Omental fat pad (tissue), 4 donors: ENCODE data around the gene FLT3. TPM values are rescaled to one million over a fixed set of nuclear protein-coding genes. Genes with fewer than 3 reads are reported as not detected.

Source experiments
- ATAC-seq: fragments of 150-250 bp; one replicate; pipeline ENCODE4 v1.9.1; 2016; ENCODE audit warnings: mild to moderate bottlenecking, moderate library complexity; ENCODE audit not compliant: low FRiP score
- DNase-seq: peaks from one replicate; pipeline ENCODE4 v3.0.0-alpha.2; 2019; ENCODE audit warnings: low spot score
- CTCF ChIP-seq, 3 donors: fragments of 450-650 bp; IDR thresholded peaks; one replicate each; pipeline ENCODE4 v1.5.1; 2016 to 2017; ENCODE audit warnings: antibody characterized with exemption in 3 of 3, mild to moderate bottlenecking in 3 of 3, moderate library complexity in 2 of 3
- total RNA-seq, 4 donors: library from RNA; depleted of rRNA; stranded (reverse); fragments of >200 nt; gene quantifications; one replicate each; pipeline ENCODE4 v1.1.0, GENCODE V29; 2016

FLT3 gene
- total RNA-seq, 4 donors from 2014 or later, result 0.37 to 6.5 (median 1.1) TPM

GRCh38 chr13:27969866-27970229 is 130.5 kb downstream of the FLT3 start:
- TF ChIP-seq CTCF (IDR thresholded peaks at IDR 0.05), result no peak
- ATAC-seq (no peak), DNase-seq (no peak)

- DNase-seq (no peak), ATAC-seq (no peak)
- no peak for TF ChIP-seq CTCF (IDR thresholded peaks at IDR 0.05)
Observed at GRCh38 chr13:27969082-27969865, 131.1 kb downstream of the FLT3 start, which contains the start of gene CDX2. Gene CDX2, minus strand, starts transcription at chr13:27969315. Its CDS starts 309 bp downstream, at chr13:27969006.

GRCh38 chr13:27968316-27969081 is 131.9 kb downstream of the FLT3 start:
- no peak for DNase-seq
- no peak for TF ChIP-seq CTCF (IDR thresholded peaks at IDR 0.05)
- no peak for ATAC-seq

- TF ChIP-seq CTCF (IDR thresholded peaks at IDR 0.05), result no peak
- DNase-seq (no peak), ATAC-seq (no peak)
Observed at GRCh38 chr13:27967736-27968315, 132.6 kb downstream of the FLT3 start.

- ATAC-seq (no peak), DNase-seq (no peak)
- TF ChIP-seq CTCF (IDR thresholded peaks at IDR 0.05), result no peak
Observed at GRCh38 chr13:27967203-27967735, 133.1 kb downstream of the FLT3 start.

- ATAC-seq, result no peak
- TF ChIP-seq CTCF (IDR thresholded peaks at IDR 0.05), result no peak
- DNase-seq, result no peak
Observed at GRCh38 chr13:27966641-27967202, 133.7 kb downstream of the FLT3 start.
